ENCODE results near the gene ZC3H7B.

GRCh38 chr22:41263704-41264103 is 37.6 kb upstream of the ZC3H7B start:
- TF ChIP-seq, protein P1, sequence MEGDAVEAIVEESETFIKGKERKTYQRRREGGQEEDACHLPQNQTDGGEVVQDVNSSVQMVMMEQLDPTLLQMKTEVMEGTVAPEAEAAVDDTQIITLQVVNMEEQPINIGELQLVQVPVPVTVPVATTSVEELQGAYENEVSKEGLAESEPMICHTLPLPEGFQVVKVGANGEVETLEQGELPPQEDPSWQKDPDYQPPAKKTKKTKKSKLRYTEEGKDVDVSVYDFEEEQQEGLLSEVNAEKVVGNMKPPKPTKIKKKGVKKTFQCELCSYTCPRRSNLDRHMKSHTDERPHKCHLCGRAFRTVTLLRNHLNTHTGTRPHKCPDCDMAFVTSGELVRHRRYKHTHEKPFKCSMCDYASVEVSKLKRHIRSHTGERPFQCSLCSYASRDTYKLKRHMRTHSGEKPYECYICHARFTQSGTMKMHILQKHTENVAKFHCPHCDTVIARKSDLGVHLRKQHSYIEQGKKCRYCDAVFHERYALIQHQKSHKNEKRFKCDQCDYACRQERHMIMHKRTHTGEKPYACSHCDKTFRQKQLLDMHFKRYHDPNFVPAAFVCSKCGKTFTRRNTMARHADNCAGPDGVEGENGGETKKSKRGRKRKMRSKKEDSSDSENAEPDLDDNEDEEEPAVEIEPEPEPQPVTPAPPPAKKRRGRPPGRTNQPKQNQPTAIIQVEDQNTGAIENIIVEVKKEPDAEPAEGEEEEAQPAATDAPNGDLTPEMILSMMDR (IDR thresholded peaks at IDR 0.05): no peak
- TF ChIP-seq POLR2A (IDR thresholded peaks at IDR 0.05): no peak
- TF ChIP-seq POLR2AphosphoS5 (IDR thresholded peaks at IDR 0.05): no peak
- no peak for TF ChIP-seq EP300 (IDR thresholded peaks at IDR 0.05)
